Stimulated activated CD8-positive, alpha-beta memory T cell treated with anti-CD3 and anti-CD28 coated beads, Interleukin-12 subunit alpha, Interleukin-12 subunit beta, amount 100 ng/mL, for 4 hours (primary cell): ENCODE results near the gene DACT2.
"Not testable (repeated sequence)": the region's sequence is repeated elsewhere in the genome, so short reads cannot be mapped to it uniquely, and the experiment has no call there.

Experiments used
- DNase-seq: peaks from one replicate; pipeline ENCODE4 v3.0.0-alpha.2; 2020; ENCODE audit warnings: low read depth

Gene DACT2

GRCh38 chr6:168320634-168321033 lies 1.1 kb upstream of the DACT2 start:
- no peak for DNase-seq

- DNase-seq = no peak
Observed at GRCh38 chr6:168318579-168319278, 848 bp downstream of the DACT2 start.

- DNase-seq = no peak
Observed at GRCh38 chr6:168318090-168318489, 1.5 kb downstream of the DACT2 start.

- DNase-seq = no peak
Observed at GRCh38 chr6:168315596-168315995, 4.0 kb downstream of the DACT2 start.

GRCh38 chr6:168314948-168315347 lies 4.6 kb downstream of the DACT2 start:
- no peak for DNase-seq

GRCh38 chr6:168314021-168314420 lies 5.6 kb downstream of the DACT2 start:
- no peak for DNase-seq

- DNase-seq = no peak
Observed at GRCh38 chr6:168313431-168314011, 6.1 kb downstream of the DACT2 start.

GRCh38 chr6:168312125-168312507 lies 7.5 kb downstream of the DACT2 start:
- DNase-seq = not testable (repeated sequence)

GRCh38 chr6:168311410-168312124 lies 8.0 kb downstream of the DACT2 start:
- no peak for DNase-seq

- no peak for DNase-seq
Observed at GRCh38 chr6:168310945-168311344, 8.6 kb downstream of the DACT2 start.

GRCh38 chr6:168310403-168310802 lies 9.2 kb downstream of the DACT2 start:
- DNase-seq = no peak

GRCh38 chr6:168309997-168310396 lies 9.6 kb downstream of the DACT2 start:
- no peak for DNase-seq

GRCh38 chr6:168309183-168309582 lies 10.4 kb downstream of the DACT2 start:
- DNase-seq = no peak

GRCh38 chr6:168308390-168309144 lies 11.0 kb downstream of the DACT2 start:
- no peak for DNase-seq

GRCh38 chr6:168307695-168308021 lies 11.9 kb downstream of the DACT2 start:
- DNase-seq = no peak

- DNase-seq = no peak
Observed at GRCh38 chr6:168307015-168307694, 12.4 kb downstream of the DACT2 start.

GRCh38 chr6:168305863-168306262 lies 13.7 kb downstream of the DACT2 start:
- no peak for DNase-seq

- DNase-seq = no peak
Observed at GRCh38 chr6:168305096-168305749, 14.4 kb downstream of the DACT2 start.

- no peak for DNase-seq
Observed at GRCh38 chr6:168304752-168305015, 14.9 kb downstream of the DACT2 start.

- no peak for DNase-seq
Observed at GRCh38 chr6:168303982-168304751, 15.4 kb downstream of the DACT2 start.

- no peak for DNase-seq
Observed at GRCh38 chr6:168302534-168302933, 17.0 kb downstream of the DACT2 start.
